Epidermal melanocyte (primary cell): ENCODE results near the gene KLK11.

Source experiments
- DNase-seq: peaks from one replicate; pipeline ENCODE4 v3.0.0; 2011; ENCODE audit warnings: low spot score; ENCODE audit not compliant: insufficient read length

The KLK11 gene

DNA sequence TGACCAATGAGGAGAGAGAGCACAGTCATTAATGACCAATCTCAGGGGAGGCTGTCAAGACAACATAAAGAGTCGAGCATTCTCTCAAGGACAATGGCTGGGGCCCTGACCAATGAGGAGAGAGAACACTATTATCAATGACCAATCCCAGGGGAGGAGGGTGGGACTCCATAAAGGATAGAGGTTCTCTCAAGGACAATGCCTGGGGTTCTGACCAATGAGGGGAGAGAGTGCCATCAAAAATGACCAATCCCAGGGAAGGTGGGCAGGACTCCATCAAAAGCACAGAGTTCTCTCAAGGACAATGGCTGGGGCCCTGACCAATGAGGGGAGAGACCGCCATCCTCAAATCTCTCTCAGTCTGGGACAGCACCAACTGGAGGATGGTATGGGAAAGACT lies 3.3 kb upstream of the KLK11 start:
- no peak for DNase-seq

DNA sequence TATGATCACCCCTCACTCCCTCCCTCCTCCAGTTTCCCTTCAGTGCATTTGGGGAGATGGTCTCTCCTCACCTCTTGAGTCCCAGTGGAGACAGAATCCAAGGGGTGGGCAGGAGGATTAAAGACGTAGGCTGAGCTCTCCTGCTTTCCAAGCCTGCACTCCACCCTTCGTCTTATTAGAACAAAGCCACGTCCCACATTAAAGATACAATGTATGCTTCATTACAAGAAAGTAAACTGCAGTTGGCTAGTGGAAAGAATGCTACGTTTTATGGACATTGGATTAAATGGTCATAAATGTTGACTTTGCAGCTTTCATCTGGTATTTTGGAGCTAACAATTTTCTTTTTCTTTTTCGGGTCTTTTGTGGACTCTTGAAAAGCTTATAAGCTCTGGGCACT lies 1.5 kb upstream of the KLK11 start:
- no peak for DNase-seq

DNA sequence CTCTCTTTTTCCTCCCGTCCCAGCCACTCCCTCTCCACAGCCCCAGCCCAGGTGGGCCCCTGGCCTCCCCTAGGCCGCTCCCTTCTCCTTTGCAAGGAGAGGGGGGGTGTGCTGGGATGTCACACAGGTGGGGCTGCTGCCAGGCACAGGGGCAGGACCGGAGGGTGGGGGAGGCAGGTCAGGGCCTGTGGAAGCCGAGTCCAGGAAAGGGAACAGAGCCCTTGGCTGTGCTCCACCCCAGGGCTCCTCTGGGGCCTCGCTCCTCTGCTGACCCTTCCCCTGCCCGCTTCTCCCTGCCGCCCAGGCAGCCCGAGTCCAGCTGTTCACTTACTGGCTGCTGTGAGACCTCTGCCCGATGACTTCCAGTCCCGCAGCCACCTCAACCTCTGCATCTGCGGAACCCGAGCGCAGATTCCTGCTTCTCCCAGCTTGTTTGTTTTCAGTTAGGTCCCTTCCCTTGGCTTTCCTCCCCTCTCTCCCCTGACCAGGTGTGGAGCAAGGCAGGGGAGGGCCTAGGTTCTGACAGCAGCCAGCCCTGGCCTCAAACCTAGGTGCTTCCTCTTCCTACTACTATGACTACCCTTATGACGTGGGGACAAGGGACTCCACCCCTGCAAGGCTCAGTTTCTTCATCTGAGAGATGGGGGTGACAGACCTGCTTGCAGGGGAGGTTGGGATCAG lies 850 bp upstream of the KLK11 start:
- no peak for DNase-seq

DNA sequence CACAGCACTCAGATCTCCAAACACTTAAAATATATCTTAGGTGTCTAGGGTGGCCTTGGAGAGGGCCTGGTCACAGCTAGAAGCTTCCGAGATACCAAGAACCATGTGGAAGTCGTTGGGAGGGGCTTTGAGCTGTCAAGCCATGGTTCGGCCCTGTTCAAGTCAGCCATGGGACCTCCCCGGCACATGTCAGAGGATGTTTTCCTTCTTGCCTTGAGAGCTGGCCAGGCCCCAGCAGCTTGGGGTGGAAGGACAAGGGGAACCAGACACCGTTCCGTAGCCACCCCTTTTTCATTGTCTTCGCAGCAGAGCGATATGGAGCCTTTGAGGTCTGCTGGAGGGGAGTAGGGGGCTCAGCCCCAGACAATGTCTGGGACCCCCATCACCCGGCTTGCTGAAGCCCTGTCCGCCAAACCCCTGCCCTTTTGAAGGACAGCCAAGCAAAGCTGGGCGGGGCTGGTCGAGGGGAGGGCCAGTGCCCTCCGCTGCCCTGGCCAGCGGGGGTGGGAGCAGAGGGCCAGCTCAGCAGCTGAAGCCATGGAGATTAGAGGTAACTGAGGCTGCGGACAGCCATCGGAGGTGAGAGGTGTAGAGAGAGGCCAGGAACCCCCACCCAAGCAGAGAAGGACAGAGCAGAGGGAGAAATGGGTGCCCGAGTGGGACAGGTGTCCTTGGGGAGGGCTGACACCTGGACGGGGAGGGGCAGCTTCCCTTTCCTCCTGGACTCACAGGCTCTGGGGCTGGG lies 435 bp downstream of the KLK11 start:
- DNase-seq = no peak

DNA sequence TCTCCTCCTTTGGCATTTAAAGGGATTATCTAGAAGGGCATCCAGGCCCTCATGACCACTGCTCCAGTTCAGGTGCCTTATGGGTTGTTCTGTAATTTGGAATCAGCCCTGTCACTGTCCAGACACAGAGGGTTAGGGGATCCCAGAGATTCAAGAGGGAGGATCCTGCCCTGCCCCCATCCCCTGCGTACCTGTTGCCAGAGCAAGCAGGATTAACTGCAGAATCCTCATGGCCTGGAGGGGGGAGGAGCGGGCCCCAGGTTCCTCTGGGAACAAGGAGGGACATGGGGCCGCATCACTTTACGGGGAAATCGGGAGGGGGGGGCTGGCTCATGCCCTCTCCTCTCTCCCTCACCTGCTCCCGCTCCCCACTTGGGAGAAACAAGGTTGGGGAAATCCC lies 1.0 kb downstream of the KLK11 start:
- DNase-seq = no peak

DNA sequence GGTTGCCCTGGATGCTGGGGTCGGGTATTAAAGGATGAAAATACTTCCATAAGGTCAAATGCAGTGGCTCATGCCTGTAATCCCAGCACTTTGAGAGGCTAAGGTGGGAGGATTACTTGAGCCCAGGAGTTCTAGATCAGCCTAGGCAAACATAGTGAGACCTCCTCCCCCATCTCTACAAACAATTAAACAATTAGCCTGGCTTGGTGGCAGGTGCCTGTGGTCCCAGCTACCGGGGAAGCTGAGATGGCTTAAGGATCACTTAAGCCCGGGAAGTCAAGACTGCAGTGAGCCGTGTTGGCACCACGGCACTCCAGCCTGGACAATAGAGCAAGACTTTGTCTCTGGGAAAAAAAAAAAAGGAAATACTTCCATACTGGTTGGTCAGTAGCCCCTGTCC lies 1.5 kb downstream of the KLK11 start:
- no peak for DNase-seq

DNA sequence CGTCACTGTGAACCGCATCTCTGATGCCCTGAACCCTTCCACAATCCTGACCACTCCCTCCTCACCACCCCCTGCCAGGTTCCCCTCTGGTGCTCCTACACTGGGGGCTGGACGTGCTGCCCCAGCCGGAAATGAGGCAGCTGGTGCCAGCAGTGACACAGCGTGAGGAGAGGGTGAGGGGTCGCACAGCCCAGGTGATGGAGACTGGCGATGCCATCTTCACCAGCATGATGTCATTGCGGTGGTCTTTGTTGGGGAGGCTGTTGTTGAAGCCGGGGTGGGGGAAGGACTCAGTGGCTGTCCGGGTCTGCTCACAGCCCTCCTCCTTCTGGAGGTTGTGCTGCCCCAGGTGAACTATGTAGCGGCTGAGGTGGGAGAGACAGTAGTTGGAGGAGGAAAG lies 2.5 kb downstream of the KLK11 start:
- no peak for DNase-seq

DNA sequence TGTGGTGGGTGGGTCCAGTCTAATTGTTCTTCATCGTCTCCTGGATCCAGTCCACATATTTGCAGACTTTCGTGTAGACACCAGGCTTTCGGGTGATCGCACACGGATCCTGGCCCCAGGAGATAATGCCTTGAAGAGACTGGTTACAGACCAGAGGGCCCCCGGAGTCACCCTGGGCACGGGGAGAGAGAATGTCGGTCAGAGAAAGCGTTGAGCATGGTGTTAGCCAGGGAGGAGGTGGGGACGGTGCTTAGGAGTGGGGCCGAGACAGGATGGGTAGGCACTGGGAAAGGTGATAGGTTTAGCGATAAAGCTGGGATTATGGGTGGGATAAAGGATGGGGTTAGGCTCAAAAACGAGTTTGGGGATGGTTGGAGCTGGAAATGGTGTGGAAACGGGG lies 3.9 kb downstream of the KLK11 start:
- DNase-seq = no peak

DNA sequence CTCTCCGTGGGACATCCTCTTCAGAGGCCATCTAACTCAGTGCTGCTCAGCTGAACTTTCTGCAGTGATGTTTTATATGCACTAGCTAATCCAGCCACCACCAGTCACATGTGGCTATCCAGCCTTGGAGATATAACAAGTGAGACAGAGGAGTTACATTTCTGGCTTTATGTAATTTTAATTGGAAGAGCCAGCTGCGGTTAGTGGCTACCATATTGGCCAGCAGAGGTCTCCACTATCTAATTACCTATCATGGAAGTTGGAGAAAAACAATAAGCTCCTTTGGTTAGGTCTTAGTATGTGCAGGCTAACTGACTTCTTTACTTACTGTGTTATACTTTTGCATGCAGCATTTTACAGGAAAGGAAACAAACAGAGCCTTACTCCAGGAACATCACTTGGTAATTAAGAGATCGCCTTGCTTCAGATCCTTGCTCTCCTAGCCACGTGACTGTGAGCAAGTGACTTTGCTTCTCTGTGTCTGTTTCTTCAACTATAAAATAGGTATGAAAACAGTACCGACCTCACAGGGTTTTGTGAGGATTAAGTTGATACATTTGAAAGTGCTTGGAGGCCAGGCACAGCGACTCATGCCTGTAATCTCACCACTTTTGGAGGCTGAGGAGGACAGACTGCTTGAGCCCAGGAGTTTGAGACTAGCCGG lies 5.3 kb downstream of the KLK11 start:
- no peak for DNase-seq

DNA sequence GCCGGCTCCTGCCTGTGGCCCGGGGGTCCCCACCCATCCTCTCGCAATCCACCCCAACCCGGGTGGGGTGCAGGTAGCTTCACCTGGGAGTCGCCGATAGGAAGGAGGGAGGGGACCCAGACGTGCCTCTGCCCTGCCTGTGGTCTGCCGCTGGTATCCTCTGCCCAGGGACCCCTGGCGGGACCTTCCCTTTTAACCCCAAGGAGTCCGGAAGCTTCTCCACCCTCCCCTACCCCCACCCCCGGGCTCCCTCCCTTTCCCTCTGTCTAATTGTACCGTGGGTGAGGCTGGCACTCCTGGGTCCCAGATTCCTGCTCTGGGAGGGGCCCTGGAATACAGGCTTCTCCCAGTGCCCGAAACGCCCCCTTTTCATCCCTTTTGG lies 6.9 kb downstream of the KLK11 start, which contains the start of gene KLK10:
Gene KLK10, minus strand, starts transcription at position 166 of the 382 bp plus-strand sequence. CDS start 579 bp downstream, outside the sequence.
- DNase-seq = no peak

DNA sequence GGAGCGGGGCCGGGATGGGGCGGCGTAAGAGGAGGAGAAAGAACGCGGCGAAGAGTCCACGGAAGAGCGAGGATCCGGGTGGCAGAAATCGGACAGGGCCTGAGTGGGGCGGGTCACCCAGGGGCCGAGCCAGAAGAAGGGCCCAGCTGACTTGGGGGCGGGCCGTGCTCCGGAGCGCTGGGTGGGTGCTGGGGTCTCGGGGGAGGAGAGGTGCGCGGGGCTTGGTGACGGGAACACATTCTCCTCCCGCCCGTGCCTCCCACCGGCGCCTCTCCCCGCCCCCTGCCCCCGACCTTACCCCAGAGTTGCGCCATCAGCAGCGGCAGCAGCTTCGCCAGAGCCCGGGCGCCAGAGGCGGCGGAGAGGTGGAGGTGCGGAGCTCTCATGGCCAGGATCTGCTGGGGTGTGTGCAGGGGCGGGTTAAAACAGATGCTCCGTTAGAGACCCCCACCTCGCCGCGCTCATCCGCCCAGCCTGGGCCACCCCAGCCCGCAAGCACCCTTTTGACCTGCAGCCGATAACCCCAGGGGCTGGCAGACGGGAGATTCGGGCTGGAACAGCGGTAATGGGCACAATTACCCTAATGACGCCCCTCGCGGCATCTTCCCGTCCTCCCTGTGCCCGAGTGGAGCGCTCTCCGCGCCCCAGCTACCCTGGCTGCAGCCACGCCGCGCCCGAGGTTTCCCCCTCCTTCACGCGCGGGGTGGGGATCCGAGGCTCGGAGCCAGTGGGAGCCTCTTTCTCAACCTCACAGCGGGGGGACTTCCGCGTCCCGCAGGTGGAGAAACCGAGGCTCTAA lies 7.5 kb downstream of the KLK11 start:
- no peak for DNase-seq

DNA sequence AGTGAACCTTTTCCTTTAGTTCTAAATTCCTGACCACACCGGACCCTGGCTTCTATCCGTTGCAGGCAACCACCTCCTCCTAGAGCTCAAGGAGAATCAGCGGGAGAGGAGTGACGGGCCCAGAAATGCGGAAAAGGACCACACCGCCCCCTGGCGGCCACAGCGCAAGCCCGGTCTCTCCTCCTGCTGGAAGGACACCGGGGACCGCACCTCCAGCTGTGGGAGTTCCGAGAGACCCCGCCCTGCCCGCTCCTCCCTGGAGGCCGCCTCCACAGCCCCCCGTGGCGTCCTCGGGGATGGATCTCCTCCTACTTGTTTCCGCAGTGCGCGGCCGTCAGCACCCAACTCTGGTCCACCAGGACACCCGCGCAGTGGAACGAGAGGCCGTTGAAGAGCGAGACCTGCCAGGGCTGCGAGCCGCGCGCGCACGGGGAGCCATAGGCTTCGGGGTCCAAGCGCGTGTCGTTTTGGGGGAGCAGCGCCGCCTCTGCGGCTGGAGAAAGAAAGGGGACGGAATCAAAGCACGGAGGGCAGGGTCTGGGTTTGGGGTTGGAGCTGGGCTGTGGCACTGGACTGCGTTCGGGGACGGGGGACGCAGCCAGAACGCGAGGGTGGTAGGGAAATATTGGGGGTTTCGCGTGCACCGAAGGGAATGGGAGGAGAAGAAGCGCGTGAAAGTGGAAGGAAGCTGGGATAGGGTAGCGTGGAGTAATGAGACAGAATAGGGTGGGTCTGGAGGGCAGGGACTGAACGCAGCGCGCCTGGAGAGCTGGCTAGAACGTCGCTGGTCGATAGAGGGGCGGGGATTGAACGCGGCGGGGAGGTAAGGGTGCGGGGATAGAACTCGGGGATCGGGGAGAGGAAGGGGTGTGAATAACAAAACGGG lies 9.4 kb downstream of the KLK11 start:
- DNase-seq = no peak

DNA sequence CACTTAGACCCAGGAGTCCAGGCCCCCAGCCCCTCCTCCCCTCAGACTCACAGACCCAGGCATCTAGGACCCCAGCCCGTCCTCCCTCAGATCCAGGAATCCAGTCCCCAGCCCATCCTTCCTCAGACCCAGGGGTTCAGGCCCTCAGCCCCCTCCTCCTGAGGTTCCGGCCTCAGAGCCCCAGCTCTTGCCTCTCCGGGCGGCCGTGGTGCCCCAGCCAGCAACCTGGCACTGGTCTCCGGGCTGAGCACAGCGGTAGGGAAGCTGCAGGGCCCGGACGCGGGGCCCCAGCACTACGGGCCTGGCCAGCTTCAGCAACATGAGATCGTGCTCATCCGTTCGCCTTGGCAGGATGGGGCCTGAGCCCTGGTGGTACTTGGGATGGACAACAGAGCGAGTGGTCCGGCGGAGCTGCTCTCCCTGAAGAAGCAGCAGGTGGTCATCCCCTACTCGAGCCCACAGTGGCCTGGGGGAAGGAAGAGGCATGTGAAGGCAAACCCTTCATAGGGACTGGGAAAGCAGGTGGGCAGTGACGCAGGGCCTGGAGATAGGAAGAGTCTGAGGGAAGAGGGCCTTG lies 10.6 kb downstream of the KLK11 start:
- no peak for DNase-seq

DNA sequence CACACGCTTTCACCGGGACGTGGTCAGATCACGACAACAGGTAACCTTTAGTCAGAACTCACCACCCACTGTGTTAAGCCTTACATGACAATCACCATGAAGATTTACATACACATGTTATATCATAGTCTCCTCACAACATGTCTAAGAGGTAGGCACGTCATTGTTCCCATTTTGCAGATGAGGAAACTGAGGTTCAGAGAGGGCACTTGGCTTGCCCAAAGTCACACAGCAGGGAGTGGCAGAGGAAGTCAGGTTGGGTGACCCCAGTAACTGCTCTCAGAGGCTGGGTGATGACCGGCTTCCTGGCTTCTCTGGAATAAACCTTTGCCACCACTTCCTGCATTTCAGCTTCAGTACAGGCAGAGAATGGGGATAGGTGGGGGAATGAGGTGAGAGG lies 12.2 kb downstream of the KLK11 start:
- no peak for DNase-seq

DNA sequence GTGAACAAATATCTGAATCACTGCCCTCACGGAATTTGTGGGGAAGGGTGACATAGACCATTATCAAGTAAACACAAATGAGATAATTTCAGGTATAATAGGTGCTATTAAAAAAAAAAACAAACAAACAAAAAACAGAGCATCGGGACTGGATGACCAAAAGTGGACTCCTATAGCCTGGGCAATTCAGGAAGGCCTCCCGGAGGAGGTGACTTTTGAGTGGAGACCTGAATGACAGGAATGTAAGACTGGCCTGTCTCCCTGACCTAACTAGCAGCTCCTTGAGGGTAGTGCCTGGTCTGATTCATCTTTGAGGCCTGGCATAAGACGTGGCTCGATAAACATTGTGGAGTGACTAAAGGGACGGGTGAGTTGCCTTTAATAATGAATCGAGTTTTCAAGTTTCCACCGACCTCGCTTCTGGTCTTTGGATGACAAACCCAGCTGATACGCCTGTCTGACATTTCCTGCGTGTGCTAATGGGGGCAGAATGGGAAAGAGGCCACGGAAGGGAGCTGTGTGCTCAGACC lies 13.7 kb downstream of the KLK11 start:
- DNase-seq = no peak

DNA sequence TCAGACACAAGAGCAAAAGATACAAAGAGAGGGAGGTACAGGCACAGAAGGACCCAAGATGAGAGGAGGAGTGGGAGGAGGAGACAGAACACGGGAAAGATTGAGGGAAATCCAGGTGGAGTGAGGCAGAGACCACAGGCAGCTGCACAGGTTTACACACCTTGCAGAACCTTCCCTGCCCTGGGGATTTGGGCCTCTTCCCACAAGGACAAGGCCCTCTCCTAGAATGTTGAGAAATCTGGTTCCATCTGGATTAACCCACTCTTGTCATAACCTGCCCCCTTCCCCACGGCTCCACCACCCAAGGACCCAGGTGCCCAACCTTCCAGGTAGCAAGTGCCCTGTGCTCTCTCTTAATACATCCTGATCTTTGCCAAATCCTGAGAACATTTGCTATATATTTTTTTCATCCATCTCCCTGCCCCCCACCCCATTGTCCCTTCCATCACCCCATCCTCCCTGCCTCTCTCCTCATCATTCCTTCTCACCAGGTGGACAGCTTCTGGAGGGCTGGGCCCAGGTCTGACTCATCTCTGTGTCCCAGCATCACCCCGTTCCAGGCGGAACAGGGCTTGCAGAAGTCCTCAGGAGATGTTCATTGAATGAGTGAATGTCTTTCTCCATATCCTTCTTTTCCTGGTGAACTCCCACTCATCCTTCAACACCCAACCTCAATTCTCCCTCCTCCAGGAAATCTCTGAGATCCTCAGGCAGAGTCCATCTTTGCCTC lies 16.2 kb downstream of the KLK11 start:
- DNase-seq = no peak

DNA sequence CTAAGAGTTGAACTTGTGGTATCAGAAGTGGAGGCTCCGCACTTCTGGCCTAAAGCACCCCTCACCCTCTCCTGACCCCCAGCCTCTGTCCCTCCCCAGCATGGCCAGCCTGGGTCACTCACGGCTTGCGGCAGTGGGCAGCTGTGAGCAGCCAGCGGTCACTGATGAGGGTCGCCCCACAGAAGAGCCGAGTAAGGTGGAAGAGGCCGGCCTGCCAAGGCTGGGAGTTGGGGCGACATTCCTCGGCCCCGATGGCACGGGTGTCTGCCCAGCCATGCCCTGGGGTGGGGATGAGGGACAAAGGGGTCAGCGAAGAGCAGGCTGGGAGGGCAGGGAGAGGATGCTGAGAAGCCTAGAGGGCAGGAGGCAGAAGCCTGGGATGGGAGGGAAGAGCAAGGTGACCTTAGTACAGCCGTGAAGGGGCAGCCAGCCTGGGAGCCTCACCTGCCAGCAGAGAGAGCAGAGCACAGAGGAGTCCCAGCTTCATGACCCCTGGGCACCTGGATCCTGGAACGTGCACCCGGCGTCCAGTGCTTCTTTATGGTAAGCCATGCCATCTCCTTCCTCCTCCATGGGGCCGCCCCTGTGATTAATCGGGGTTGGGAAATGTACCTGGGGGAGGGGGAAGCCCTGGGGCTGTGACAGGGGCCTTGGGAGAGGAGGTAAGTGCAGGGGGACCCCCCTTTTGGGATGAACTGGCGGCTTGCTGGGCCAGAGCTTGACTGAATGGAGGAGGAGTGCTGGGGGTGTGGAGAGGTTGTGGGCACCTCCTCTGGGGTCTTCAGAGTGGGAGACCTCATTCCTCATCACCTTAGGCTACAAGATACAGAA lies 17.1 kb downstream of the KLK11 start:
- no peak for DNase-seq

DNA sequence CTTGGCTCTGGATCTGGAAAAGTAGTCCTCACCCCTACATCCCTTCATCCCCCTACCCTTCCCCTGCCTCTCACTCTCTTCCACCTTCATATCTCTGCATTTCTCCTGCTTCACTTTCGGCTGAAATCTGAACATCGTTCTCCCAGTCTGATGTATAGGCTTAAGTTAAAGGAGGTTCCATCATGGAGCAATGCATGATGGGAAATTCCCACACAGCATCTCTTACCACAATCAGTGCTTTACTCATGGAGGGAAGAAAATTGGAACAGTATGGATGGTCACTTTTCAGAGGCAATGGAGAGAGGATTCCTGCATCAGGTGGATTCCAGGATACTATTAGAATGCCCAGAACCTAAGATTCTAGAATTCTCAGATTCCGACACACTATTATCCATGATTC lies 18.9 kb downstream of the KLK11 start:
- no peak for DNase-seq

DNA sequence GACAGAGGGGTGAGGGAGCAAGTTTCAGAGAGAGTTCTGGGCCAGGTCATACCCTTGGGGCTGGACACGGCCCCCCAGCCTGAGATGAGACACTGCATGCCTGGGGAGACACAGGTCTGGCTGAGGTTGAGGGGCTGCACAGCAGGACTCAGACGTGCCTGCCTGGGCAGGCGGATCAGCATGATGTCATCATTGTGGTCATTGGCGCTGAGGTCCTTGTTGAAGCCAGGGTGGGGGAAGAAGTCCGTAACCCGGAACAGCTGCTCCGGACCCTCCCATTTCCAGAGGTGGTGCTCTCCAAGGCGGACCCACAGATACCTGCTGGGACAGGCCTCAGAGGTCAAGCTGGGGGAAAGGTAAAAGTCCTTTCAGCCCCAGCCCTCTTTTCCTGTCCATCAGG lies 20.0 kb downstream of the KLK11 start:
- no peak for DNase-seq
